HAP-1 (cell line): ENCODE data around the gene SNX4.
"Not testable (repeated sequence)": the region's sequence is repeated elsewhere in the genome, so short reads cannot be mapped to it uniquely, and the experiment has no call there.

Experiments used
- DNase-seq, 2 experiments: peaks; one replicate each; pipeline ENCODE4 v3.0.0-alpha.2; 2016 to 2020; ENCODE audit warnings: low spot score in 2 of 2
- H3K27me3 ChIP-seq: fragments of 250-450 bp; sonication (Bioruptor Pico); 2 replicates; pipeline ENCODE4 v1.5.1; 2020; ENCODE audit warnings: low read depth, mild to moderate bottlenecking, moderate library complexity
- H3K36me3 ChIP-seq: fragments of 250-450 bp; sonication (Bioruptor Pico); replicated peaks from 2 replicates; pipeline ENCODE4 v1.5.1; 2020; ENCODE audit warnings: mild to moderate bottlenecking
- H3K4me1 ChIP-seq: fragments of 250-450 bp; sonication (Bioruptor Pico); 2 replicates; pipeline ENCODE4 v1.5.1; 2020; ENCODE audit warnings: mild to moderate bottlenecking
- H3K4me3 ChIP-seq: fragments of 250-450 bp; sonication (Bioruptor Pico); 2 replicates; pipeline ENCODE4 v1.5.1; 2020; ENCODE audit warnings: mild to moderate bottlenecking, moderate library complexity
- H3K9me3 ChIP-seq: fragments of 250-450 bp; sonication (Bioruptor Pico); 2 replicates; pipeline ENCODE4 v1.5.1; 2020; ENCODE audit warnings: mild to moderate bottlenecking, moderate library complexity
- in situ Hi-C: fragments of 300-500 bp; cut with MboI; formaldehyde crosslinking; loops from 3 replicates; pipeline ENCODE4 v1.14.3; 2020; ENCODE audit warnings: low sequenced_read_pairs, inconsistent platforms, mixed read lengths

Gene SNX4

GRCh38 chr3:125482406-125482805 is 37.6 kb downstream of the SNX4 start:
- in situ Hi-C loops: no loop called here

DNA sequence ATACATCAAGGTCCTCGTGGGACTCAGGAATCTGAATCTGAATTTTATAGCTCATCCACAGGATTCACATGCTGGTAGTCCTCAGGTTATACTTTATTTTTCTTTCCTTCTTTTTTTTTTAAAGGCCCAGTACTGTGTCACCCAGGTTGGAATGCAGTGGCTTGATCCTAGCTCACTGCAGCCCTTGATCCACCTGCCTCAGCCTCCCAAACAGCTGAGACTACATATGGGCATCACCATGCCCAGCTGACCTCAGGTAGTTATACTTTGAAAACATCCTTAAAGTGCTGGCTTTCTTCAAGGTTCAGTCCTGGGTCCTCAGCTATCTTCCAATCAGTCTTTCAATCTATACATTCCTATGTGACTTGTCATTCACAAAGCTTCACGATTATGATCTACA is 38.2 kb downstream of the SNX4 start:
- in situ Hi-C loops: no loop called here
- Histone ChIP-seq H3K4me1 (peaks cover 8% of the 10 kb centered on the region), H3K27me3 (no peaks in the 10 kb centered on the region), H3K9me3 (no peaks in the 10 kb centered on the region), H3K4me3 (no peak overlapping the region), H3K36me3 (peaks cover 4% of the 10 kb centered on the region; the same call in 1 of the 2 replicates)
- DNase-seq: no peak

More at GRCh38 chr3:125482406-125482805, 37.6 kb downstream of the SNX4 start:
- peaks cover 6% of the 10 kb centered on the region for H3K4me1 ChIP-seq
- H3K36me3 ChIP-seq: peaks cover 3% of the 10 kb centered on the region; the same call in 1 of the 2 replicates
- H3K4me3 ChIP-seq: no peak overlapping the region
- no peak for DNase-seq
- H3K9me3 ChIP-seq: no peaks in the 10 kb centered on the region
- no peaks in the 10 kb centered on the region for H3K27me3 ChIP-seq

DNA sequence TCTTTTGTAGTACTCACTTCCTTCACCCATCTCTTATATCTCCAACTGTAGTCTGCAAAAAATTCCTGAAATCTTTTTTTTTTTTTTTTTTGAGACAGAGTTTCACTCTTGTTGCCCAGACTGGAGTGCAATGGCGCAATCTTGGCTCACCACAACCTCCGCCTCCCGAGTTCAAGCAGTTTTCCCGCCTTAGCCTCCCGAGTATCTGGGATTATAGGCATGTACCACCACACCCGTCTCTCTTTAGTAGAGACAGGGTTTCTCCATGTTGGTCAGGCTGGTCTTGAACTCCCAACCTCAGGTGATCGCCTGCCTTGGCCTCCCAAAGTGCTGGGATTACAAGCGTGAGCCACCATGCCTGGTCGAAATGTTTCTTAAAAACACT is 38.6 kb downstream of the SNX4 start:
- in situ Hi-C loops, H3K4me1 ChIP-seq, DNase-seq, H3K4me3 ChIP-seq, H3K36me3 ChIP-seq, H3K27me3 ChIP-seq, H3K9me3 ChIP-seq: not testable (repeated sequence)

DNA sequence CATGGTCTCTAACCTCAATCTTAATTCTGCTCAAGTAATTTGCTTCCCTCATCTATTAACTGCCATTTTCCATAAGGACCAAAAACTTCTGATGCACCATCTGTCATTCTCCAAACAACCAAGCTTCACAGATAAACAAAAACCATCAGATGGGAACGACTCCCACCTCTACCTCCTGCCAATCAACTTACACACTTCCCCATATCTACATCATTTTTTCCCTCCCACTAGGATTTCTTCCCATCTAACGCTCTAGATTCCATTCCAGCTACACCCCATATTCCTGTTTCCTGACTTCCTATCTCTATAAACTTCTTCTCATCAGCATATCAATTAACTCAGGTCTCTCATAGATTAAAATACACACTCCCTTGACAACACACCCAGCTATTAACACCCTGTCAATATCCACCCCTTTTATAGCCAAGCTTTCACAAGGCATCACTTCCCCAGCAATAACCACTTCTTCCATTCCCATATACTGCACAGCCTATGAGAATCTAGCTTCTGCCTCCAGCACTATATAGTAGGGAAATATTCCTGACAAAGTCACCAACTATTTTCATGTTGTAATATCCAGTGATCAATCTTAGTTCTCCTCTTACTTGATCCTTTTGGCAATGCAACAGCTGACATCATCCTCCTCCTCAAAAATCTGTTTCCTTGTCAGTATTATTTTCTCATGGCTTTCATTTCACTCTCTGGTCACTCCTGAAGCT is 39.2 kb downstream of the SNX4 start:
- Histone ChIP-seq H3K4me1 (peaks cover 8% of the 10 kb centered on the region), H3K27me3 (no peaks in the 10 kb centered on the region), H3K36me3 (peaks cover 4% of the 10 kb centered on the region; the same call in 1 of the 2 replicates), H3K4me3 (no peak overlapping the region), H3K9me3 (no peaks in the 10 kb centered on the region)
- in situ Hi-C loops: no loop called here
- no peak for DNase-seq

GRCh38 chr3:125479091-125479490 is 40.9 kb downstream of the SNX4 start:
- no peaks in the 10 kb centered on the region for H3K9me3 ChIP-seq
- H3K4me1 ChIP-seq: peaks cover 8% of the 10 kb centered on the region
- in situ Hi-C loops: no loop called here
- DNase-seq: no peak
- no peak overlapping the region for H3K4me3 ChIP-seq
- no peaks in the 10 kb centered on the region for H3K27me3 ChIP-seq
- peaks cover 4% of the 10 kb centered on the region for H3K36me3 ChIP-seq

GRCh38 chr3:125478326-125478725 is 41.7 kb downstream of the SNX4 start:
- H3K27me3 ChIP-seq: no peaks in the 10 kb centered on the region
- DNase-seq: no peak
- in situ Hi-C loops: no loop called here
- no peaks in the 10 kb centered on the region for H3K9me3 ChIP-seq
- H3K4me3 ChIP-seq: no peak overlapping the region
- H3K4me1 ChIP-seq: peaks cover 8% of the 10 kb centered on the region
- peaks cover 4% of the 10 kb centered on the region for H3K36me3 ChIP-seq

- DNase-seq: no peak
Measured at GRCh38 chr3:125477701-125478100, 42.3 kb downstream of the SNX4 start.

GRCh38 chr3:125470671-125471070 is 49.3 kb downstream of the SNX4 start:
- no peak overlapping the region for H3K4me3 ChIP-seq
- in situ Hi-C loops: no loop called here
- DNase-seq: no peak

More at GRCh38 chr3:125477701-125478100, 42.3 kb downstream of the SNX4 start:
- Histone ChIP-seq H3K9me3 (no peaks in the 10 kb centered on the region), H3K4me3 (no peak overlapping the region), H3K4me1 (peaks cover 8% of the 10 kb centered on the region), H3K27me3 (no peaks in the 10 kb centered on the region), H3K36me3 (peaks cover 4% of the 10 kb centered on the region)
- in situ Hi-C loops: no loop called here

DNA sequence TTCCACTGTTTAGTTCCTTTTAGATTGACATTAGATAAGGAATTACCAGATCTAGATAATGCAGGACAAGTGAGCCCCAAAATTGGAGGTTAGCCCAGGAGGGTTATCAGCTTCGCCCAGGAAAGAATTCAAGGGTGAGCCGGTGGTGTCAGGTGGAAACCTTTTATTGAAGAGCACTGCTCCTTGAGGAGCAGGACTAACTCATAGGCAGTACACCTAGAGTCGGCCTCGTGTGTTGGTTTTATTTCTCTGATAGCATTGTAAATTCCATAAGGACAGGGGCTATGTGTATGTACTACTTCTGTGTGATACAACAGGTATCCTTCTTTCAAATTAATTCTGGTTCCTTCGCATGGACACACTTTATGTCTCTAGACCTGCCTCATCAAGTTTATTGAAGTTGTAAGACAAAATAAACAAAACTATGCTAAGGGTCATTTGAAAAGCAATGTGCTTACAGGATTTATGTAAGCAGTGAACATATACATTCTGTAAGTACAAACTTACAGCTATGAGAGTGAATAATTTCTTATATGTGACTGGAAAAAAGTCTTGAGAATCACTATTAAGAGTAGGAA is 57.2 kb downstream of the SNX4 start:
- Histone ChIP-seq H3K4me1 (no peaks in the 10 kb centered on the region), H3K27me3 (no peaks in the 10 kb centered on the region), H3K4me3 (no peak overlapping the region), H3K9me3 (no peaks in the 10 kb centered on the region), H3K36me3 (peaks cover 34% of the 10 kb centered on the region)
- in situ Hi-C loops: no loop called here
- DNase-seq: no peak

More at GRCh38 chr3:125470671-125471070, 49.3 kb downstream of the SNX4 start:
- no peaks in the 10 kb centered on the region for H3K4me1 ChIP-seq
- no peaks in the 10 kb centered on the region for H3K27me3 ChIP-seq
- H3K36me3 ChIP-seq: peaks cover 17% of the 10 kb centered on the region
- H3K9me3 ChIP-seq: no peaks in the 10 kb centered on the region

- no peaks in the 10 kb centered on the region for H3K27me3 ChIP-seq
- in situ Hi-C loops: no loop called here
- H3K9me3 ChIP-seq: no peaks in the 10 kb centered on the region
- no peaks in the 10 kb centered on the region for H3K4me1 ChIP-seq
- no peak for DNase-seq
- H3K36me3 ChIP-seq: peaks cover 29% of the 10 kb centered on the region
- H3K4me3 ChIP-seq: no peak overlapping the region
Measured at GRCh38 chr3:125461896-125462295, 58.1 kb downstream of the SNX4 start.

- H3K36me3 ChIP-seq: peaks cover 43% of the 10 kb centered on the region
- H3K4me1 ChIP-seq: no peaks in the 10 kb centered on the region
- no peaks in the 10 kb centered on the region for H3K9me3 ChIP-seq
- in situ Hi-C loops: no loop called here
- DNase-seq: no peak
- no peak overlapping the region for H3K4me3 ChIP-seq
- H3K27me3 ChIP-seq: no peaks in the 10 kb centered on the region
Measured at GRCh38 chr3:125460233-125460632, 59.8 kb downstream of the SNX4 start.

DNA sequence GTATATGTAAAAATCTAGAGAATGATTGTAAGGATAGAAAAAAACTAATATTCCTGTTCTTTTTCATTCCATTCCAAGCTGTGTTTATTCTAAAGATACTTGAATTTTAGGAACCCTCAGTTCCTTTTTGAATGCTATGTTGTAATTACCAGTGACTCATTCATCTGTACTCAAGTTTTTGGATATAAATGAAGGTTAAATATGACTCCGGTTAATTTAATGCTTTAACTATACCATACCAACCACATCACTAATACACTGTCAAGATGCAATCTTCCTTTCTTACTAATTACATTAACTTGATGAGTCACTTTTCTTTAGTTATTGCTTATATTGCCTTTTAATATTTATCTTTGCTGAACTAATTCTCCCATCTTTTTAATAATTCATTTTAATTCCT is 76.1 kb downstream of the SNX4 start:
- DNase-seq: no peak
- Histone ChIP-seq H3K4me3 (no peak overlapping the region), H3K4me1 (no peaks in the 10 kb centered on the region), H3K36me3 (peaks cover 12% of the 10 kb centered on the region), H3K9me3 (no peaks in the 10 kb centered on the region), H3K27me3 (no peaks in the 10 kb centered on the region)
- in situ Hi-C loops: loop anchor here (25.0 kb wide), 1 partner anchor 507 kb away; the partner anchor contains the start of gene MUC13

DNA sequence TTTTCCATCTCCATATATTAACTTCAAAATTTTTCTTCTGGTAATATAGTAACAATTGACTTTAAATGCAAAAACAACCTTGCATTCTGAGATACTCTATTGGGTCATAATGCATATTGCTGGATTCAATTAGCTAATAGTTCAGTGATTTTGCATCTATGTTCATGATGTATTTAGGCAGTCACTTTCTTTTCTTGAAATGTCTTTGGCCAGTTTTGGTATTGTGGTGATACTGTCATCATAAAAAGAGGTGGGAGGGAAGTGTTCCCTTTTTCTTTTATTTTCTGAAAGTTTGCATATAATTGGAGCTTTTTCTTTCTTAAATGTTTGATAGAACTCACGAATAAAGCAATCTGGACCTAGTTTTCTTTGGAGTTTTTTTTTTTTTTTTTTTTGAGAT is 77.5 kb downstream of the SNX4 start:
- no peak overlapping the region for H3K4me3 ChIP-seq
- H3K9me3 ChIP-seq: no peaks in the 10 kb centered on the region
- H3K4me1 ChIP-seq: peaks cover 3% of the 10 kb centered on the region
- H3K27me3 ChIP-seq: no peaks in the 10 kb centered on the region
- in situ Hi-C loops: loop anchor here (25.0 kb wide), 1 partner anchor 505 kb away; the partner anchor contains the start of gene MUC13
- DNase-seq: no peak
- peaks cover 8% of the 10 kb centered on the region for H3K36me3 ChIP-seq

DNA sequence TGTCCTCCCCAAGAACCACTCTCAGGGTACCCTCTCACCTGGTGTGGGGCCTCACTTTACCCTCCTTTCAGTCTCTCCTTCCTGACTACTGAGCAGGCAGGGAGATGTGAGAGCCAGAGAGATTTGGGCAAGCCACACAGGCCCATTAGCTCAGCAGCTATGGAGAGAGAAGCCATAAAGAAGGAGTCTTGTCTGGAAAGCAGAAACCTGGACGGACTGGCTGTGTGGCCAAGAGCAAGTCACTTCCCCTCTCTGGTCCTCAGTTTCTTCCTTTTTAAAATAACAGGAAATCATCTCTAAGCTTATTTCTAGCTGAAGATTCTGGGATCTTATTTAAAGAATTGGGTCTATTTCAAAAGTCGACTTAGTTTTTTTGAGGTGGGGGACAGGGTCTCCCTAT is 79.0 kb downstream of the SNX4 start:
- peaks cover 12% of the 10 kb centered on the region for H3K4me1 ChIP-seq
- no peaks in the 10 kb centered on the region for H3K36me3 ChIP-seq
- no peak for DNase-seq
- no peaks in the 10 kb centered on the region for H3K9me3 ChIP-seq
- in situ Hi-C loops: loop anchor here (25.0 kb wide), 1 partner anchor 504 kb away; the partner anchor contains the start of gene MUC13
- no peaks in the 10 kb centered on the region for H3K27me3 ChIP-seq
- no peak overlapping the region for H3K4me3 ChIP-seq
